CD4-positive, alpha-beta T cell treated with Interleukin-1 beta for 1 hour (primary cell): ENCODE results near the gene GHITM.
A peak's percentile ranks its signal among the peaks of the same experiment; 100 is the strongest.
"Not testable (repeated sequence)": the region's sequence is repeated elsewhere in the genome, so short reads cannot be mapped to it uniquely, and the experiment has no call there.

Experiments
- DNase-seq, 2 donors: peaks; one replicate each; pipeline ENCODE4 v3.0.0-alpha.2; 2020 to 2022

The GHITM gene

GRCh38 chr10:84148006-84148597 is 8.8 kb downstream of the GHITM start:
- peak; percentile 9 to 54 for DNase-seq

GRCh38 chr10:84149854-84150253 is 10.5 kb downstream of the GHITM start:
- DNase-seq = no peak

- no peak for DNase-seq
These were observed 13.5 kb downstream of the GHITM start for GRCh38 chr10:84152769-84153168.

DNA sequence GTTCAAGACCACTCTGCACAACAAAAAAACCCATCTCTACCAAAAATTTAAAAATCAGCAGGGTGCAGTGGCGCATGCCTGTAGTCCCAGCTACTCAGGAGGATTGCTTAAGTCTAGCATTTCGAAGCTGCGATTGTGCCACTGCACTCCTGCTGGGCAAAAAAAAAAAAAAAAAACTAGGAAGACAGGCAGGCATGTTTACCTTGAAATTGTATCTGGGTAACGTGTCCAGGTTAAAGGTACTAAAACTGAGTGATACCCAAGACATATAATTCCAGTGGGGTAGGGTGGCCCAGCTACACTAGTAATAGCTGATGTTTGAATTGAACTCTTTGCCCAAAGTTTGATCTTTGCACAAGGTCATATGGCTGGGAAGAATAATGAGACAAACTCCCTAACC is 16.2 kb downstream of the GHITM start:
- no peak for DNase-seq

DNA sequence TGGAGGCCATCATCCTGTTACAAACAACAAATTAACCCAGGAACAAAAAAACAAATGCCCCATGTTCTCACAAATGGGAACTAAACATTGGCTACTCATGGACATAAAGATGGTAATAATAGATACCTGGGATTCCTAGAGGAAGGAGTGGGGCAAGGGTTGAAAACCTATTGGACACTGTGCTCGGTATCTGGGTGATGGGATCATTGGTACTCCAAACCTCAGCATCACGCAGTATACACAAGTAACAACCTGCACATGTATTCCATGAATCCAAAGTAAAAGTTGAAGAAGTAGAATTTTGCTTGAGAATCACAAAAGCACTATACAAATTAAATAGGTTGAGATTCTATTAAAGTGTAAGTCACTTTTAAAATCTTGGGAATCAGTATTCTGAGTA is 16.7 kb downstream of the GHITM start:
- no peak for DNase-seq

DNA sequence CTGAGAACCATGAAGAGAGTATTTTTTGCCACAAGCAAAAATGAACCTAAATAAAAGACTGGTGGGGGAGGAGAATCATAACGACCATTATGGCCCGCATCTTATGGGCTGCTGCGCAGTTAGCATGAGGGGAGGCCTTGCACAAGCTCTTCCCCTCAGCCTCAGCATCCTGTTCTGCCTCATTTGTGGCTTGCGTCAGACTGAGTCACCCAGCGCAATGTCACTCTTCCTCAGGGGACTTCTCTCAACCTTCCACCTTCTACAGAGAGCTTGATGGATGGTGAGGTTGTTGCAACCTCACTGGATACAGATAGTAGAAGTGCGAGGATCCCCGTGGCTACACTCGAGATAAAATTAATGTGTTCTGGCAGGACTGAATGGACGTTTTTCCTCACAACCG is 17.5 kb downstream of the GHITM start:
- peak; percentile 41 to 72 for DNase-seq

DNA sequence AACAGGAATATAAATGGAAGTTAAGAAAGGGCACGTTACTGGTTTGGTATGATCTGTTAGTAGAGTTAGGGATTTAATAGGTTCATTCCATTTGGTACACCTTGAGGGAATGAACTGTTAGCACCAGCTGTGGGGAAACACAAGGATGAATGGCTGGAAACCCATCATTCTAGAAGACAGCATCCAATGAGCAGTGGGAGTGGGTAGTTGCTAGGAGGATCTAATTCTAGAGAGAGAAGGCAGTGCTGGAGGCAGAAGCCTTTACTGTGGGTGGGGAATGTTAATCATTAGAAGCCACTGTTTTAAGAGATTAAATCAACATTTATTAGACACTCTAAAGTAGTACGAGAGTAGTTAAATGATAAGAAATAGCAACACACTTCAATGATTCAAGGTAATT is 18.8 kb downstream of the GHITM start:
- no peak for DNase-seq

DNA sequence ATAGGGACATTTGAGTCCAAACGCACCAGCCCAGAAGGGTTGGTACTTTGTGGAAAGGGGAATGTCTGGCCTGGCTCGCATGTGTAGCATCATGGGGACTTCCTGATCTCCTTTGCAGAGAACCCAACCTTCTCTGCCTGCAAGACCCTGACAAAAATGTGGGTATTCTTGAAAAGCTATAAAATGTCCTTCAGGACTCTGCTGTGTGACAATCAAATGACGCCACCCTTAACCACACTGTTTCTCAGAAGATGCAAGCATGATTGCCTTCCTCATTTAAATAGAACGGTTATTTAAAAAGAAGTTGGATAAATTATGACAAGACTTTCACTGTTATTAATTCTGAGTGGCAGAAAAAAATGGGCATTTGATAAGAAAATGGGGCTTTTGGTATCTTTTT is 19.2 kb downstream of the GHITM start:
- no peak for DNase-seq

DNA sequence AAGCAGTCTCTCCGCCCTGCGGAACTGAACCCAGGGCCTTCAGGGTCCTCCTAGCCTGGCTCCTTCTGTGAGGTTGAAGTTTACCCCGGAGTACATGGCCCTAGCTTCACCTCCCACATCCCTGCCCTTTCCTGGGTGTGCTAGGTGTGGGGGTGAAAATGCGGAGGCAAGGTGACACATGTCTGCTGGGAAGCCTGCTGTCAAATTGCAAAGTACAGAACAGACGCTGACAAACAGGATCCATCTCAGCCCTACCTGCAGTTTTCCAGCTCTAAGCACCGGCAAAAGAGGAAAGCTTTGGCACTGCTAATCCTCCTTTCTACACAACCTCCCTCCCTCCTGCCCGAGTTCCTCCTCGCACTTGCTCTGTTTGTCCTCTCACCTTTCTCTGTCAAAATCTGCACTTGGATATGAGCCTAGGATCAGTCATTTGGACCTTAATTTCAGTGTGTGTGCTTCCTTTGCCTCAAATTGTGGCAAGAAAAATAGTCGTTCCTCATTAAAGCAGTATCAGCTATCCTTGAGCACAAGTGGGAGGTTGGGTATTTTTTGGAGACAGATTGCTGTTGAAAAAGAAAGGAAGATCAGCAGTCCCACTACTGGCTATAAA is 19.9 kb downstream of the GHITM start:
- DNase-seq = no peak

- no peak for DNase-seq
These were observed 21.5 kb downstream of the GHITM start for GRCh38 chr10:84160663-84161362.

- DNase-seq = no peak
These were observed 24.7 kb downstream of the GHITM start for GRCh38 chr10:84163996-84164395.

- no peak for DNase-seq
These were observed 25.1 kb downstream of the GHITM start for GRCh38 chr10:84164442-84164841.

- DNase-seq = no peak
These were observed 27.4 kb downstream of the GHITM start for GRCh38 chr10:84166620-84167288.

DNA sequence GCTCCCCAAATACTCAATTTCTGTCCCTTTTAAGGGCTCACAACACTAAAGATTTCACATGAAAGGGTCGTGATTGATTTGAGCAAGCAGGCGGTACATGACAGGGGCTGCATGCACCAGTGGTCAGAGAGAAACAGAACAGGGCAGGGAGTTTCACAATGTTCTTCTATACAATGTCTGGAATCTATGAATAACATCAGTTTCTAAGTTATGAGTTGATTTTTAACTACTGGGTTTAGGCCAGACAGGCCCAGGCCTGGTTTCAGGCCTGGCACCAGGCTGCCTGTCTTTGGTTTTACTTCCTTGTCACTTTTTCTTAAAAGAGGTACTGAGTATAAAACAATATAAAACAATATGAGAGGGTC is 28.0 kb downstream of the GHITM start:
- not testable (repeated sequence) for DNase-seq

GRCh38 chr10:84168382-84168781 is 29.1 kb downstream of the GHITM start:
- DNase-seq = not testable (repeated sequence)

DNA sequence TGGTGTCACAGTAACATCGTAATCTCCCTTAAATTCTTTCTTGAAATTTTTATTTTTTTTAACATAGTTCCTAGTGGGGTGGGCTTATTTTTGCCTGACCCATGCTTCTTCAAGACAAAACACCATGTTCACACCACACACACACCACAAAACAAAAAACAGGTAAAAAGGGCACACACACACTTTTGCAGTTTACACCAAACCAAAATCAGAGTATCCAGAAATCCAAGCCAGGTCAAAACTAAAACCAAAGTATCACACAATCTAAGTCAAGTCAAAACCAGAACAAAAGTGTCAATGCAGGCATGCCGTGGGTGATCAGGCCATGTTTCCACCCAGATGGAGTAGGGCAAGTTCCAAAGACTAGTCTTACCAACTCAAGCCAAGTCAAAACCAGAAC is 31.9 kb downstream of the GHITM start:
- DNase-seq = not testable (repeated sequence)

DNA sequence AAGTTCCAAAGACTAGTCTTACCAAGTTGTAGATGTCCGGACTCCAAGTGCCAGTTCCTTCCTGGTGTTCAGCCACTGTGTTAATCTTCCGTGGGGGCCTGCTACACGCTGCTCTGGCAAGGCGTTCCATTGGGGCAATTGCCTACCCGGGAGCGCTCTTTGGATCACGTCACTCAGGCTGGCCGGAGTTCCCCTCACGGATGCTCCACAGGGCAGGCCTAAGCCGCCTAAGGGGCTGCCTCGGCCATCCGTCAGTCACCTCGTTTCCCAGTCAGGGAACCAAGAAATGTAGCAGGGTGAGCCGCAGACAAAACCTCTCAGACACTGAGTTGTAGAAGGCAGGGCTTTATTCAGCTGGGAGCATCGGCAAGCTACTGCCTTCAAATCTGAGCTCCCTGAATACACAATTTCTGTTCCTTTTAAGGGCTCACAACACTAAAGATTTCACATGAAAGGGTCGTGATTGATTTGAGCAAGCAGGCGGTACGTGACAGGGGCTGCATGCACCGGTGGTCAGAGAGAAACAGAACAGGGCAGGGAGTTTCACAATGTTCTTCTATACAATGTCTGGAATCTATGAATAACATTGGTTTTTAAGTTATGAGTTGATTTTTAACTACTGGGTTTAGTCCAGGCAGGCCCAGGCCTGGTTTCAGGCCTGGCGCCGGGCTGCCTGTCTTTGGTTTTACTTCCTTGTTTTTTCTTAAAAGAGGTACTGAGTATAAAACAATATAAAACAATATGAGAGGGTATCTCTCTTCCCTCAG is 32.6 kb downstream of the GHITM start:
- not testable (repeated sequence) for DNase-seq

DNA sequence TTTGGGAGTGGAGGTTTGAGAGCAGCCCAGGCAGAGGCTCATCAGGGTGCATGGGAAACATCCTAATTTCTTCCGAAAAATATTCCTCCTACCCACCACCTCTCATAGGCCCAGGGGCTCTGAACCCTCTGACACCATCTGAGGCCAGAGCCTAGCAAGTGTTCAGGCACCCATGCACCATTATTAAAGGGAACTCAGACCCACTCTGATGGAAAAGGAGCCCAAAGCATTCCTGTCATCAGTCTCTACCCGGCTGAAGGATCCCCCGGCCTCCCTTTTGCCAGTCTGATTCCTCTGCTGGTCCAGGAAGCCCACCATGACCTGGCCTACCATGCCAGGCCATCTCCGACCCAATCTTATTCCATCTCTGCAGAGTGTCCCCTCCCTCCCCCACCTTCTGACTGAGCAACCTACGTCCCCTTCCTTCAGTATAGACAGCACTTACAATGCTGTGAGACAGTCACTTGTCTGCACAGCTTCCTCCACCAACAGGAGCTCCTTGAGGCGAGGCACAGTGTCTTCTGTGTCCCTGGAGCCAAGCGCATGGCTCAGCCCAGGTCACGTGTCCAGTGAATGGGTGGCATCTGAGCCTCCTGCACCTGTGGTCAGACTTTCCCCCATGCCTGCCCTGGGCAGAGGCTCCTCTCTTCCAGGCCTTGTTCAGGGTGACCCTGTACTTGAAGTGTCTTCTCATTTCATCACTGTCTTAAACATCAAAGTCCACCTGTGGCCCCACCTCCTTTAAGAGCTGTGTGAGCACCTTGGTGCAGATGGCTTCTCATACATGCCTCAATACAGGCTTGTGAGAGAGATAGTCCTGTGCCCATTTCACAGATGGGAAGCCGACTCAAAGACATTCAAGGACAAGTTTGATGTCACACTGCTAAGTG is 33.4 kb downstream of the GHITM start:
- no peak for DNase-seq

DNA sequence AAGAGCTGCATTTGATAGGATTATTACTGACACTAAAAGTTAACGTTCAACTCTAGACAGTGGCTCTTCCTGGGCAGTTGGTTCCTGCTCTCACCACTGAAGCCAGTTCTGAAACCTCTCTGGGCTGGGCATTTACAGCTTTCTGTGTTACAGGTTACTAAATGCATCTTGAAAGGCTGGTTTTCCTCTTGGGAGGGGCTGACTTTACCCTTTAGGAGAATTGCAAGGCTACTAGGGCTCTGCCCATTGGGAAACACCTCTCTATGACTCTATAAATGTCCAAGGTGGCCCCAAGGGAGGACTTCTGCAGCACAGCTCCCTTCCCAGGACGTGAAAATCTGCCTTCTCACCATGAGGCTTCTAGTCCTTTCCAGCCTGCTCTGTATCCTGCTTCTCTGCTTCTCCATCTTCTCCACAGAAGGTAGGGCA is 34.2 kb downstream of the GHITM start, which contains the start of gene GPR15LG:
TSS of gene GPR15LG (plus strand) at position 301 of the 429 bp plus-strand sequence. CDS start at position 352, 51 bp downstream.
- DNase-seq = no peak

DNA sequence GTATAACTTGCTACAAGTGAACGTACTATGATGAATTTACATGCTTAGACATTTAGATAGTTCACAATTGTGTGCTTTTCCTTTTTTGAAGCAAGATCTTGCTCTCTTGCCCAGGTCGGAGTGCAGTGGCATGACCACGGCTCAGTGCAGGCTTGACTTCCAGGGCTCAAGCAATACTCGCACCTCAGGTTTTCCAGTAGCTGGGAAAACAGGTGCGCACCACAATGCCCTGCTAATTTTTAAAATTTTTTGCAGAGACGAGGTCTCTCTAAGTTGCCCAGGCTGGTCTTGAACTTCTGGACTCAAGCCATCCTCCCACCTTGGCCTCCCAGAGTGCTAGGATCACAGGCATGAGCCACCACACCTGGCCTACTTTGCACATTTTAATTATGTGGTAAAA is 36.1 kb downstream of the GHITM start:
- no peak for DNase-seq

GRCh38 chr10:84176351-84176750 is 37.0 kb downstream of the GHITM start:
- no peak for DNase-seq
